ENCODE data around the gene DPH2.

DPH2 gene

DNA sequence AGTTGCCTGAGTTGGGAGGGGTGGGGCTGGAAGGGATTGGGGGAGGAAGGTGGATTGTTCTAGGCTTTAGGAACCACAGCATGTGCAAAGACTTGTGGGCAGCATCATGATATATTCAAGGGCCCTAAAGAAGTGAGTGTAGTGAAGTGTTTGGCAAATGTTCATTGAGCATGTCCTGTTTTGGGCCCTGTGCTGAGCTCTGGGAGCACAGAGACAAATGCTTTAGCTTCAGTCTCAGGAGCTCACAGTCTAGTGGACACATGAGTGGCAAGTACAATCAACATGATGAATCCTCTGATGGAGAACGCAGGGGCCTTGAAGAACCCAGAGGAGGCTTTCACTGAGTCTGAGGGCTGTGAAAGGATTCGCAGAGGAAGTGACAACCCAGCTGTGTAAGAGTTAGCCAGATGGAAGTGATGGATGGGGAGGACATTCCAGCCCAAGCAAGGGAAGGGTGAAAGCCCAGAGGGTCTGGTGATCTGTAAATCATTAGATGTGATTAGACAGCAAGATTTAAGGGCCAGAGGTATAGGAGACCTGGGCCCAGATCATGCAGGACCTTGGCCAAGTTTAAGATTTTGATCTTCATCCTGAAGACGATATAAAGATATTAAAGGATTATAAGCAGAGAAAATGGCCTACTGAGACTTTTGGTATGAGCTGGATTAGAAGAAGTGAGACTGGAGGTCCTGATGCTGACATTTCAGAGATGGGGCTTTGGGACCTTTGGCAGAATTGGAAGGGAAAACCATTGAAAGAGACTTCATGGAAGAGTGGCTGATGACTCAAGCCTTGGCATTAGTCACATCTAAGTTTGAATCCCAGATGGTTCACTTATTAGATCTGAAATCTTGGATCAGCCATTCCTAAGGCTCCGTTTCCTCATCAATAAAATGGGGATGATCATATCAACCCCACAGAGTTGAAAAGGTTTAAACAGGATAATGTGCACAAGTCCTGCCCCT lies 18.5 kb upstream of the DPH2 start:
- H3K4me3 ChIP-seq (replicated peaks; ENCODE audit: low read depth, low read length): no peak overlapping the region
- TF ChIP-seq, protein P1, sequence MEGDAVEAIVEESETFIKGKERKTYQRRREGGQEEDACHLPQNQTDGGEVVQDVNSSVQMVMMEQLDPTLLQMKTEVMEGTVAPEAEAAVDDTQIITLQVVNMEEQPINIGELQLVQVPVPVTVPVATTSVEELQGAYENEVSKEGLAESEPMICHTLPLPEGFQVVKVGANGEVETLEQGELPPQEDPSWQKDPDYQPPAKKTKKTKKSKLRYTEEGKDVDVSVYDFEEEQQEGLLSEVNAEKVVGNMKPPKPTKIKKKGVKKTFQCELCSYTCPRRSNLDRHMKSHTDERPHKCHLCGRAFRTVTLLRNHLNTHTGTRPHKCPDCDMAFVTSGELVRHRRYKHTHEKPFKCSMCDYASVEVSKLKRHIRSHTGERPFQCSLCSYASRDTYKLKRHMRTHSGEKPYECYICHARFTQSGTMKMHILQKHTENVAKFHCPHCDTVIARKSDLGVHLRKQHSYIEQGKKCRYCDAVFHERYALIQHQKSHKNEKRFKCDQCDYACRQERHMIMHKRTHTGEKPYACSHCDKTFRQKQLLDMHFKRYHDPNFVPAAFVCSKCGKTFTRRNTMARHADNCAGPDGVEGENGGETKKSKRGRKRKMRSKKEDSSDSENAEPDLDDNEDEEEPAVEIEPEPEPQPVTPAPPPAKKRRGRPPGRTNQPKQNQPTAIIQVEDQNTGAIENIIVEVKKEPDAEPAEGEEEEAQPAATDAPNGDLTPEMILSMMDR (IDR thresholded peaks at IDR 0.05; ENCODE audit: low read length, missing control alignments): no peak
- no peak for DNase-seq (ENCODE audit: low read depth)

DNA sequence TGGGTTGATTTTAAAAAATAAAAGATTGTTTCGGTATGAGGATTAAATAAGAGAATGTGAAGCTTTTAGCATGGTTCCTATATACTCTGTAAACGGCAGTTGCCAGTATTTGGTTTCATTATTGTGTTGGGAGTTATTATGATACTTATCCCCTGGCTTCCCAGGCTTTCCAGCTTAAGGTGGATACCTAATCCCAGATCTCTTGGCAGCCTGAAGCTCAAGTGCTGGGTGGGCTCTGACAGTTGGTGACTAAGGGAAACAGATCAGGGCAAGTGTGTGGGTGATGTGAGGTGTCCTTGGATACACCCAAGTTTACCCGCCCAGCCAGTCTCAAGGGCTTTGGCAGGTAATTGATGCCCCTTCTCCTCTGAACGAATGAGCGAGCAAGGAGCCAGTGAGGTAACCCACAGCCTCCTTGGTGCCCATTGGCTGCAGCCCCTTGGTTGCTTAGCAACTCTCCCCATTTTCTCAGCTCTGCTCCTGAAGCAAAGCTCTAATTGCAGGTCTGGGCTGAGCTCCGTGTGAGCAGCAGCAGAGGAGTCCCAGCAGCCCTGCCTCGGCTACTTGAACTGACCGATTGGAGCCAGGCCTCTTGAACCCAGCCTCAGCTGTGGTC lies 17.0 kb upstream of the DPH2 start:
- no peak overlapping the region for H3K4me3 ChIP-seq (replicated peaks; ENCODE audit: low read depth, low read length)
- TF ChIP-seq, protein P1 (IDR thresholded peaks at IDR 0.05; ENCODE audit: low read length, missing control alignments): no peak
- DNase-seq (ENCODE audit: low read depth): no peak

DNA sequence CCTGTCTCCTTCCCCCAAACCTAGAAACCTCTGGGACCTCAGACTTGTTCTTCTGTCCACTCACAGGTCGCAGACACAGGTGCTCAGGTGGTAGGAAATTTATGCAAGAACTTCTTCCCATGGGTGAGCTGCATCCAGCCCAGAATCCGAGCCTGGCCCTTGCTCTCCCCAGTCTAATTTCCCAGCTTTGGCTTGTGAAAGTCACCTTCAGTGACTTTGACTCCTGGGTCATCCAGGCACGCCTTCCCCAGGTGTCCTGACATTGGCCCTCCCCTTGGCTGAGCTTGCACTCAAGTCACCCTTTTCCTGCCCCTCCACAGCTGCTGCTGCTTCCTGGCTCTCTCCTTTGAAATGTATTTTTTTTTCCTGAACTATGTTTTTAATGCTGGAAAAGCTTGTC lies 16.4 kb upstream of the DPH2 start:
- TF ChIP-seq, protein P1 (IDR thresholded peaks at IDR 0.05; ENCODE audit: low read length, missing control alignments): no peak

DNA sequence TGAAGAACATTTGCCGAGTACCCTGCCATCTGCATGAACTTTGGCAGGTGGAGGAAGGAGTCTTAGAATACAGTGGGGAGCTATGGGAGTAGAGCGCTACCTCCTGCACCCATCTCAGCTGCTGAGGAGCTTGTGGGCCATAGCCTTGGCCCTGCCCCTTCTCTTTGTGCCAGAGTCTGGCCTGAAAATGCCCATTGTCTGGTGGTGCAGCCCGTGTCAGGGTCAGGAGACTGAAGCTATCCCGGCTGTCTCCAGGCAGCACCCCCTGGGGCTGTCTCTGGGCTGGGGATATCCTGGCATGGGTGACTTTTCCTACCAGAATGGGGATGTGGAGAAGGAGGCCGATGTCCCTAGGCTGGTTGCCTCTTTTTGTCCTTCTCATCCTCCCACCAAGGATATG lies 15.8 kb upstream of the DPH2 start:
- DNase-seq (ENCODE audit: low read depth): no peak
- H3K4me3 ChIP-seq (replicated peaks; ENCODE audit: low read depth, low read length): no peak overlapping the region
- TF ChIP-seq, protein P1 (IDR thresholded peaks at IDR 0.05; ENCODE audit: low read length, missing control alignments): no peak

More for the DNA sequence above, 16.4 kb upstream of the DPH2 start:
- no peak overlapping the region for H3K4me3 ChIP-seq (replicated peaks; ENCODE audit: low read depth, low read length)
- no peak for DNase-seq (ENCODE audit: low read depth)

DNA sequence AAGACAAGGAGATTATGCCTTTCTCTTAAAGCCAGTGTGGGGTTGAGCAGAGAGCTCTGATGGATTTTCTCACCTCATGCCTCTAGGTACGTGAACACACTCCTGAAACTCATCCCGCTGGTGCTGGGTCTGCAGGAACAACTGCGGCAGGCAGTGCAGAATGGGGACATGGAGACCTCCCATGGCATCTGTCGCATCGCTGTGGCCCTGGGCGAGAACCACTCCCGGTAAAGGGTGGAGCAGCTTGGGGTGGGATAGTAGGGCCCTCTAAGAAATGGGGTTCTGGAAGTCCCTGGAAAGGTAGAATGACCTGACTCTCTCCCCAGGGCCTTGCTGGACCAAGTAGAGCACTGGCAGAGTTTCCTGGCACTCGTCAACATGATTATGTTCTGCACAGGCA lies 13.6 kb upstream of the DPH2 start:
- TF ChIP-seq, protein P1 (IDR thresholded peaks at IDR 0.05; ENCODE audit: low read length, missing control alignments): no peak
- DNase-seq (ENCODE audit: low read depth): no peak
- no peak overlapping the region for H3K4me3 ChIP-seq (replicated peaks; ENCODE audit: low read depth, low read length)

DNA sequence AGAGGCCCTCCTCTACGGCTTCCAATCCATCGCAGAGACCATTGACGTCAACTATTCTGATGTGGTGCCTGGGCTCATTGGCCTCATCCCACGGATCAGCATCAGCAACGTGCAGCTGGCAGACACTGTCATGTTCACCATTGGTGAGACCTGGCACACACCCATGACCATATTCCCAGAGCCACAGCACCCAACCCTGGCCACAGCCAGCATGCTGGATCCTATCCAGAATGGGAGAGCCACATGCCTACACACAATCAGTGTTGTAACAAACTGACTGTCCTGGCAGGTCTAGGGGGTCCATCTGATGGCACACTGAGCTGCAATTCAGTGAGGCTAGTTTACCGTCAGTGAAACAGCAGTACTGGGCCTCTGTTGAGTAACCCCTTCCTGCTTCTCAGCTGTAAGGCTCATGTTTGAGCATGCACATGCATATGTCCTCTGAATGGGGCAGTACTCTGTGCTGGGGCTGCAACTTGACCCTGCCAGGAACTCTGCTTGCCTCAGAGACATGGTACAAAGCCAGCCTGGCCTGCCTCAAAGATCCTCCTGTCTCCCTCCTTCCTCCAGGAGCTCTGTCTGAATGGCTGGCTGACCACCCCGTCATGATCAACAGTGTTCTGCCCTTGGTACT lies 12.3 kb upstream of the DPH2 start:
- DNase-seq (ENCODE audit: low read depth): no peak
- no peak overlapping the region for H3K4me3 ChIP-seq (replicated peaks; ENCODE audit: low read depth, low read length)
- TF ChIP-seq, protein P1 (IDR thresholded peaks at IDR 0.05; ENCODE audit: low read length, missing control alignments): no peak
